Endometrium (tissue), 2 donors: ENCODE measurements around the gene MROH7.

Experiments used
- FAIRE-seq: peaks from 2 replicates; lab custom pipeline; 2012; peaks lifted over from hg19 to GRCh38; lab: Jason Lieb, UNC
- donor health status: control.
- donor health status: control.

MROH7 gene

DNA sequence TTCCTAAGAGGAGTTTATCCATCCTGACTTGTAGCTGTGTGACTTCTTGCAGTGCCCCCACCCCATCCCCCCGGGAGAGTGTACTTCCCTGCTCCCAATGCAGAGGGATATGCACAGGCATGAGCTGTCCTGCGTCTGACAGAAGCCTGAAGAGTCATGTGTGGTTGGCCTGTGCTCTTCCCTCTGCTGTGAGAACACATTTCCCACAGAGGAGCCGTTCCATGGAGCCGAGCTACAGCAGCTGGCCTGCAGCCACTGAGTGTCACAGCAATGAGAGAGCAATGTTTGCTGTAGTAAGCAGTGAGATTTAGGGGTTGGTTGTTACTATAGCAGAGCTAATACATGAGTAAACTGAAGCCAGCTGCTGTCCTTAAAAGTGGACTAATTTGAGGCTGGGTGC, 100.7 kb downstream of the MROH7 start:
- no peak for FAIRE-seq

DNA sequence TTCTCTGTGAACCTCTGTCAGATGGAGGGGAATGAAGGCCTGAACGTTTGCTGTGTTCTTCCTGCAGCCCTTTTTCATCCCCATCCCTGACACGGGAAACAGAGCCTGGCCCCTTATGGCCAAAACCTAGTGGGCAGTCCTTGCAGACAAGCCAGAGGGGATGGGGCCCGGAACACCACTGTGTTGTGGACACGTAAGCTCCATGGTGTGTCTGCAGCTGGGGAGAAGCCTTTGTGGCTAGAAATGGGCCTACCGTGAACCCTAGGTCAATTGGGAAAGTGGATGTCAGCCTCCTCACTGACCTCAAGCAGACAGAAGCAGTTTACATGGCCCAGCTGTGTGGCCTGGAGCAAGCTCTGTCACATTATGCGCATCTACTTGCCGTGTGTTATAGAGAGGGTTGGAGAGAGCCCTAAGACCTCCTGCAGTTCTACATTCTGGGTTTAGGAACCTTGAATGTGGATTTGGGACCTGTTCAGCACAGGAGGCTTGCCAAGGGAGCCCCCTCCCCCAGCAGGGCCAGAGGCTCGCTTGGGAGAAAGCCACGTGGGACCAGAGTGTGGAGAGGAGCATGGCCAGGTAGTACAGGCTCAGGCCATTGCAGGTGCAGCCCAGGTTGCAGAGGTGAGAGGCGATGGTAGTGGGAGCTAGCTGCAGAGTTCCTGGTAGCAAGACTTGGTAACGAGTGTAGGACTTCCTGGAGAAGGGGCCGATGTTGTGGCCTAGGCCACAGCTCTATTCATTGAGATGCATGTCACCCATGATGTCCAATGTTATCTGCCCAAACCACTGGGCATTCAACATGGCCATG, 102.0 kb downstream of the MROH7 start:
- FAIRE-seq: no peak

DNA sequence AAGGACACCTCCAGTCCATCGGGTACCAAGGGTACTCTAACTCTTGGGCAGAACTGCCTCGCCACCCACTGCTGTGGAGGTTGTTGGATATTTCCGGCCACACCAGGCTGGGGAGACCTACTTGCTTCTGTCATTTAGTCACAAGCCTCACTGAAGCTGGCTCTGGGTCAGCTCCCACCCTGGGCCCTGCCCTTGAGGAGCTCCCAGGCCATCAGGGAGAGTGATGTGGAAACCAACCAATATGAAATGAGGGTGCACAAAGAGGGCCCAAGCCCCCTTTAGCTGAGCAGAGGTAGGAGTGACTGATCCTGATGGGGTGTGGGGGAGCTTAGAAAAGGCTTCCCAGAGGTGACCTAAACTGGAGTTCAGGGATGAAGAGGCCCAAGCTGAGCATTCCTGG, 103.1 kb downstream of the MROH7 start:
- FAIRE-seq: no peak

DNA sequence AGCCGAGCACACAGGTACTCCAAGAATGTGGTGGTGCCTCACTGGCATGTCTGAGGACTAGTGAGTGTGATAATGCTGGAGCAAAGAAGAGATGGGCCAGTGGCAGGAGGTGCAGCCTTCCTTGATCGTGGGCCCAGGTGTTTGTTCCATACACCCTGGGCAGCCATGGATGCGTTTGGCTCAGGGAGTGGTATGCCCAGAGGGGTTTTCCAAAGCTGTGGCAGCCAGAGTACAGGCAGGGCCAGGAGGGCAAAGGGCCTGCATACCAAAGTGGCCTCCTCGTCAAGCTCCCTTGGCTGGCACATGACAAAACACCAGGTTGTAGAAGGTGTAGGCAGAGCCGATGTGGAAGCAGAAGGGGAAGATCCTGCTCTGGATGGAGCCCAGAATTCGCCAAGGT, 103.7 kb downstream of the MROH7 start:
- no peak for FAIRE-seq

DNA sequence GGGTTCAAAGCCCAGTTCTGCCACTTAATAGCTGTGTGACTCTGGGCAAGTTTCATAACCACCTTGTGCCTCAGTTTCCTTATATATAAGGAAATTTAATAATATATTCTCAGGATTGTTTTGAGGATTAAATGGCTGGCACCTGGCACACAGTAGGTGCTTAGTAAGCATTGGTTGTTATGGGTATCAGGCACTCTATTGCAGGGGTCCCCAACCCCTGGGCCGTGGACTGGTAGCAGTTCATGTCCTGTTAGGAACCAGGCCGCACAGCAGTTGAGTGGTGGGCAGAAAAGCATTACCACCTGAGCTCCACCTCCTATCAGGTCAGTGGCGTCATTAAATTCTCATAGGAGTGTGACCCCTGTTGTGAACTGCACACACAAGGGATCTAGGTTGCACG, 104.3 kb downstream of the MROH7 start:
- no peak for FAIRE-seq

DNA sequence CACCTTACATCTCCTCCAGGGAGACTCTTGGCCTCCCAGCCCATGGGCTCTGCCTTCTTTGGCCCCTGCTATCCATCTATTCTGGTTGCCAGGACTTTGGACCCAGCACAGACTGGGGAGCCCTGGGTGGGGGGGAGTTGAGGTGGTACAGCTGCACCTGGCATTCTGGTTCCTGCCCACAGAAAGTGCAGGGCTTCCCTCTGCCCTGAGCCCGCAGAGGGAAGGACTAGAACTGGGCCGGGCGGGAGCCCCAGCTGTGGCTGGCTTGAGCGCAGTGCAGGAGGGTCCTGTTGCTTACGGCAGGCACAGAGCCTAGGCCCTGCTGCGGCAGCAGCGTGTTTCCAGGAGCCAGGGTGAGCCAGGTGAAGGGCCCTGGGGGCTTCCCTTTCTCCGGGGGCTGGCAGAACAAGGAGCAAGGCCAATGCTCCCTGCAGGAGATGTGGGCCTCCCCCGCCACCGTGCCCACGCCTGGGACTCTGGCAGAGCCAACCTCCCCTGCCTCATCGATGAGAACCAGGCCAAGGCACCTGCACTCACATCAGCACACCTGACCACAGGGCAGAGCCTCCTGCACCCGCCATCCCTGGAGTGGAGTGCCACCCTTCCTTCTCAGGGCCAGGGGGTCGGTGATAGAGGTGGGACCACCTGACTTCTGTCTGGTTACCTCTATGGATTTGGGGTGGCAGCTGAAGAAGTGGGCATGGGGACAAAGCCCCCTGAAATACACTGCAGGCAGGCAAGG, 106.7 kb downstream of the MROH7 start:
- no peak for FAIRE-seq

DNA sequence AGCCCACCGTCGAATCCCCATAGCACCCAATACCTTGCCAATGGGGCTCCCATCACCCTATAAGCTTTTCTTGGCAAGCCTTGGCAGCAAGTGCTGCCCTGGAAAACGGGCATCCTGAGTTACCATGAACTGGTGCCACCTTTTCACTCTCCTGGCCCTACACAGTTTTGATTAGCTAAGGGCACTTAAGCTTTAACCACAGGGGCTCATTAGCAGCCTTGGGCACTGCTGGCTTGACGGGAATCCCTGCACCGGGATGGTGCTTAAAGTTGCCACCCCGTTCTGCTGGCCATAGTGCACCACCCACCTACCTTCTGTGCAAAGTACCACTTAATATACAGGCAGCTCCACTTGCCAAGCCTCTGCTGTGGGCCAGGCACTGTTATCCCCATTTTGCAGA, 109.0 kb downstream of the MROH7 start:
- no peak for FAIRE-seq

DNA sequence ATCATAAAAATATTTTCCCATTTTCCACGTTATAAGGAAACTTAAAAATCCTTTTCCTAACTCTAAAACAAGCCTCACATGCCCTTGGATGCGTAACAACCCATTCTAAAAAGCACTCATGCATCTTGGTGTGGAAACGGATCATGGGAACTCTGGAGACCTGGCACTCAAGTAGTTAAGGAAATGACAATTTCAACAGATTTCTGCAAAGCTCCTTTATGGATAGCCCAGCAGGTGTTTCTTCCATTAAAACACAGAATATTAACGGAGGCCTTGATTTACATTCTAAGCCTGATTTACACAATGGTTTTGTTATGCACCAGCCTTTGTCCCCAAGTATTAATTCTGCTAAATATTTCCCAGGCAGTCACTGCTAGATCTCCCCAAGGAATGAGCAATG, 109.8 kb downstream of the MROH7 start:
- FAIRE-seq: no peak

DNA sequence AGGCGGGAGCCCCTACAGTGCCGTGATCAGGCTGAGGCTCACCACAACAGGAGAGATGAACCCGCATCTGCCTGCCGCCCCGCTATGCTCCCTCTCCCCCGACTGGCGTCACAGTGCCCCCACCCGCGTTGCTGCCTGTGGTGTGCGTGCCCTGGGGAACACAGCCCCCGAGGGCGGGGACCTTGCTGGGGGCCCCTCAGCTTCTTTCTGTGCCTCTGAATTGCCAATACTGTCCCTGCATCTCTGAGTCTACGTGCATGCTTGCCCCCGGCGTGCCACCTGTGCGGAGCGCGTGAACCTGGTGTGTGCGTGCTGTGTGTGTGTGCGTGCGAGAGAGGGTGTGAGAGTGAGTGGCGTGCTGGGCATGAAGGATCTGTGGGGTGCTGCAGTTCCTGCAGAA, 112.5 kb downstream of the MROH7 start:
- FAIRE-seq: no peak

DNA sequence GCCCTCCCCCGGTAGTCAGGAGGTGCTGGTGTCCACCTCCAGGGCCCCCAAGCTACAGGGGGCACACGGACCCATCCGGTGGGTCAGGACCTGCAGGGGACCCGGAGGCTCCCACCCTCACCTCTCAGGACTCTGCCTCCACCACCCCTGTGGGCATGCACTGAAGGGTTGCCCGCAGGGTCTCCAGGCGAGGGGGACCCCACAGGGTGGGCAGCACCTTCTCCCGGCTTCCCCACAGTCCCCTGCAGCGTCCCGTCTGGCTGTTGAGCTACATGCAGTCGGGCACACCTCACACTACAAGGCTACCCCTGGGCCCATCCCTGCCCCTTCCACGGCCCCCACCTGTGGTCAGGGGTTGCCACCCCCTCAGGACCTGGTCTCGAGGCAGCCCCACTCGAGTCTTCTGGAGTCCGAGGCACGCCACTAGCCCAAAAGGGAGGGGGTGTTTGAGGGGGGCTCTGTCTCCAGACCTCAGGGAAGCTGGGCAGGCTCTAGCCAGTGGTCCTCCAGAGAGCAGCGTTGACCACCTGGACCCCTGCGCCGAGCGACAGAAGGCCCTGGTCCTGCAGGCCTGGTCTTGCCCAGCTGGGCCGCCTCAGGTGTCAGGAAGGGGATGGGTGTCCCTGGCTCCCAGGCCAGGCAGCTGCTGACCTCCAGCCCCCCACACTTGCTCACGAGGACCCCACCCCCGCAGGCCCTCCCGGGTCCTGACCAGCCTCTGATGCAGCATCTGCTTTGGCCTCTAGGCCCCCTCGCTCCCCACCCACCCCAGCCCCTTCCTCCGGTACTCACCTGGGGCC, 113.1 kb downstream of the MROH7 start:
- no peak for FAIRE-seq

DNA sequence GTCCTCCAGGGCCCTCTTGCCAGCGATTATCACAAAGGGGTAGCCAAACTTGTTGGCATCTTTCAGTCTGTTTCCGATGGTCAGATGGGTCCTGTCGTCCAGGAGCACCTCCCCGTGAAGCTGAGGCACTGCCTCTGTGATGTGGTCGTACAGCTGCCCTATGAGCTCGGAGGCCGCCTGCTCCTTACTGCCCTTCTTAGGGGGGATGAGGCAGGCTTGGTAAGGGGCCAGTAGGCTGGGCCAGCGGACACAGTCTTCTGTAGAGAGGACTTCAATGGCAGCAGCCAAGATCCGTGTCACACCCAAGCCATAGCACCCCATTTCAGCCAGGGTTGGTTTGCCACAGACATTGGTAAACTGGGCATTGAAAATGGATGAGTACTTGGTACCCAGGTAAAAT, 116.2 kb downstream of the MROH7 start:
- FAIRE-seq: no peak

DNA sequence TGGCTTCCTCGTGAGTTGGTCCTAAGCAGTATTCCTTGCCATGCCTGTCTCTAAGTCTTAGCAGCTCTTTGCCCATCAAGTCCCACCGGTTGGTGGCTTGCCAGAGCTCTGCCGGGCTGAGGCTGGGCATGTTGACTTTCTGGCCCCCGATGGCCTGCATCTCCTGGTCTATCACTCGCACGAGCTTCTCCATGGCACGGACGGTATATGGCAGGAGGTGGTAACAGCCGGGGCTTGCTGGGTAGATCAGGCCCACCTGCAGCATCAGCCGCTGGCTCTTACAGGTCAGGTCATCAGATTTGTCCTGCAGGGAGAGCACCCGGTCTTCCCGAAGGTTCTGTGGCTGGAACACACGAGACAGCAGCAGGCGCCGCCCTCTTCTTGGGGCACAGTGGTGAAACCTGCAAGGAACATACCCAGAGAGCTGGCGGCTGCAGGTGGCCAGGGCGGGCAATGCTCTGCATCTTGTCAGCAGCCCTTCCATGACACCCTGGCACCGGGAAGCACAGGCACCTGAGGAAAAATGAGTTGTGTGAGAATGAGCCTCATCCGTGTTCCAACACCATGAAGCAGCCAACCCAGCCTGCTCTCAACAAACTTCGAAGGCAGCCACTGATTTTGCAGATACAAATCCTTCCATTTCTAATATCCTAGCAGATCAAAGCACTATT, 117.2 kb downstream of the MROH7 start:
- no peak for FAIRE-seq
